ENCODE data around the gene SPDEF. TPM values are rescaled to one million over a fixed set of nuclear protein-coding genes. Genes with fewer than 3 reads are reported as not detected.

The SPDEF gene
- total RNA-seq, 2 experiments from 2014 or later: not detected

GRCh38 chr6:34517461-34517881, 38.7 kb downstream of the SPDEF start:
- Mint-ChIP-seq H3K36me3 (ENCODE audit: low read depth) (no peaks in the 10 kb centered on the region), H3K27me3 (no peaks in the 10 kb centered on the region), H3K4me1 (ENCODE audit: low read depth) (no peaks in the 10 kb centered on the region), H3K27ac (no peak overlapping the region), H3K9me3 (no peaks in the 10 kb centered on the region), H3K4me3 (no peak overlapping the region)
- intact Hi-C loops (cut with micrococcal nuclease): no loop called here
- DNase-seq (no peak), ATAC-seq (no peak)
- POLR2A ChIA-PET: no interaction called here
- CTCF ChIA-PET: interaction anchor here (2.8 kb wide), 1 partner anchor 10 kb away, joined by 9 read pairs; no protein-coding TSS in a partner anchor
- no peak for TF ChIP-seq CTCF (IDR thresholded peaks at IDR 0.05)

- no peaks in the 10 kb centered on the region for H3K36me3 Mint-ChIP-seq (ENCODE audit: low read depth)
- no peak overlapping the region for H3K27ac Mint-ChIP-seq
- intact Hi-C loops (cut with micrococcal nuclease): no loop called here
- CTCF ChIA-PET: interaction anchor here (2.8 kb wide), 1 partner anchor 11 kb away, joined by 9 read pairs; no protein-coding TSS in a partner anchor
- no peaks in the 10 kb centered on the region for H3K4me1 Mint-ChIP-seq (ENCODE audit: low read depth)
- H3K9me3 Mint-ChIP-seq: no peaks in the 10 kb centered on the region
- H3K4me3 Mint-ChIP-seq: no peak overlapping the region
- ATAC-seq (no peak), DNase-seq (no peak)
- H3K27me3 Mint-ChIP-seq: no peaks in the 10 kb centered on the region
- POLR2A ChIA-PET: interaction anchor here (0.6 kb wide), 1 partner anchor 201 kb away, joined by 3 read pairs; no protein-coding TSS in a partner anchor
- TF ChIP-seq CTCF (IDR thresholded peaks at IDR 0.05): no peak
Observed at GRCh38 chr6:34516391-34517324, 39.5 kb downstream of the SPDEF start.

- no peaks in the 10 kb centered on the region for H3K27me3 Mint-ChIP-seq
- POLR2A ChIA-PET: no interaction called here
Observed at GRCh38 chr6:34515473-34516387, 40.4 kb downstream of the SPDEF start.

GRCh38 chr6:34514593-34515472, 41.3 kb downstream of the SPDEF start:
- no peak overlapping the region for H3K4me3 Mint-ChIP-seq
- H3K9me3 Mint-ChIP-seq: peaks cover 5% of the 10 kb centered on the region
- H3K4me1 Mint-ChIP-seq (ENCODE audit: low read depth): no peaks in the 10 kb centered on the region
- POLR2A ChIA-PET: no interaction called here
- H3K27me3 Mint-ChIP-seq: no peaks in the 10 kb centered on the region
- CTCF ChIA-PET: interaction anchor here (1.4 kb wide), 1 partner anchor 12 kb away, joined by 3 read pairs; no protein-coding TSS in a partner anchor
- H3K36me3 Mint-ChIP-seq (ENCODE audit: low read depth): peaks cover 2% of the 10 kb centered on the region
- no peak for TF ChIP-seq CTCF (IDR thresholded peaks at IDR 0.05)
- DNase-seq: no peak
- H3K27ac Mint-ChIP-seq: no peak overlapping the region
- ATAC-seq: no peak
- intact Hi-C loops (cut with micrococcal nuclease): no loop called here

More at GRCh38 chr6:34515473-34516387, 40.4 kb downstream of the SPDEF start:
- Mint-ChIP-seq H3K4me1 (ENCODE audit: low read depth) (no peaks in the 10 kb centered on the region), H3K4me3 (no peak overlapping the region), H3K9me3 (no peaks in the 10 kb centered on the region), H3K36me3 (ENCODE audit: low read depth) (no peaks in the 10 kb centered on the region), H3K27ac (no peak overlapping the region)
- ATAC-seq (no peak), DNase-seq (no peak)
- CTCF ChIA-PET: interaction anchor here (1.4 kb wide), 1 partner anchor 11 kb away, joined by 3 read pairs; no protein-coding TSS in a partner anchor
- intact Hi-C loops (cut with micrococcal nuclease): no loop called here
- TF ChIP-seq CTCF (IDR thresholded peaks at IDR 0.05): no peak

Measured in activated CD8-positive, alpha-beta T cell treated with anti-CD3 and anti-CD28 coated beads for 36 hours (primary cell).